COLO668 (cell line): ENCODE data around the gene TNKS1BP1.
A peak's percentile ranks its signal among the peaks of the same experiment; 100 is the strongest.

Source experiments
- DNase-seq: peaks from one replicate; lab custom pipeline; 2025; ENCODE audit not compliant: unreplicated experiment; lab: John Stamatoyannopoulos, UW

The TNKS1BP1 gene

DNA sequence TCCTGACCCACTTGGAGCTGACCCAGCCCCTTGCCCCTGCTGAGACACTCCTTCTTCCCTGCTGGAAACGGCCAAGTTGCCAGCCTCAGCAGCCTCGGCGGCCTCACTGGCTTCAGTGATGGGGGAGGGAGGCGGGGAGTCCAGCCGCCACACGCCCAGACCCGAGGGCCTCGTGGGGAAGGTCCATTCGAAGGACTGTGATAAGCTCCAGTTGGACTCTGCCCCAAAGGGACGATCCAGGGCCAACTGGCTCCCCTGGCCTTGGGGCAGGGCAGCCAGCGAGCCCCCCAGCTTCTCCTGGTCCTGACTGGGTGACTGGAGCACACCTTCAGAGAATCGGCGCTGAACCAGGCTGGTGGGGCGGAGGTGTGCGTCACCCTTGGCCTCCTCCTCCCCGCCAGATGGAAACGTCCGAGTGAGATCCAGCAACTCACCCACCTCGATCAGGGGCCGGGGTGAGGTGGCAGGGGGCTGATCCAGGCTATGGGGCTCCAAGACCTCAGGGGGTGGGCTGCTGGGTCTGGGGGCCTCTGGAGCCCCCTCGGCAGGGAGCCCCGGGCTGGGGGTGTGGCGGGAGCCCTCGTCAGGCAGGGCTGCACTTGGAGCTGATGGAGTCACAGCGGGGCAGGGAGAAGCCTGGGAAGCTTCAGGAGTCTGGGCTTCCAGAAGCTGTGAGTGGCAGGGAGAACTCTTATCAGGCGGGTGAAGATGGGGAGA lies 11.5 kb downstream of the TNKS1BP1 start:
- no peak for DNase-seq

DNA sequence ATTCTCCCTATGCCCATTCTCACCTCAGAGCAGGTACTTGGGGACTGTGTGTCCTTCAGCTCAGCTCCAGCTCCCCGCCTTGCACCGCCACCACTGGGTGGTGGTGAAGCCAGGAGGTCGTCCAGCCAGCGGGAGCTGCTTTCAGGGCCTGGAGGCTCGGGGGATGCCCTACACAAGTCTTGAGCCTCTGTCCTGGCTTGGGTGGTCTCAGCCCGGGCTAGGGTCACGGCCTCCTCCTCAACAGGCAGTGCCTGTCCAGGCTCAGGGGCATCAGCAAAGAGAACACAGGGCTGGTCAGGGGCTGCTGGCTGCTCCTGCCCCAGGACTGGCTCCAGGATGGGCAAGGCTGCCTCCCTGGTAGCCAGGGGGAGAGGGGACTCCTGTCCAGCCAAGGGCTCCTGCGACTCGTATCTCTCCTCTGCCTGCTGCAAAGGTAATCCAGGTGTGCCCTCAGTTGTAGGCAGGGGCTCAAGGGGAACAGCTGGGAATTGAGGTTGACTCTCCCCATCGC lies 12.2 kb downstream of the TNKS1BP1 start:
- no peak for DNase-seq

DNA sequence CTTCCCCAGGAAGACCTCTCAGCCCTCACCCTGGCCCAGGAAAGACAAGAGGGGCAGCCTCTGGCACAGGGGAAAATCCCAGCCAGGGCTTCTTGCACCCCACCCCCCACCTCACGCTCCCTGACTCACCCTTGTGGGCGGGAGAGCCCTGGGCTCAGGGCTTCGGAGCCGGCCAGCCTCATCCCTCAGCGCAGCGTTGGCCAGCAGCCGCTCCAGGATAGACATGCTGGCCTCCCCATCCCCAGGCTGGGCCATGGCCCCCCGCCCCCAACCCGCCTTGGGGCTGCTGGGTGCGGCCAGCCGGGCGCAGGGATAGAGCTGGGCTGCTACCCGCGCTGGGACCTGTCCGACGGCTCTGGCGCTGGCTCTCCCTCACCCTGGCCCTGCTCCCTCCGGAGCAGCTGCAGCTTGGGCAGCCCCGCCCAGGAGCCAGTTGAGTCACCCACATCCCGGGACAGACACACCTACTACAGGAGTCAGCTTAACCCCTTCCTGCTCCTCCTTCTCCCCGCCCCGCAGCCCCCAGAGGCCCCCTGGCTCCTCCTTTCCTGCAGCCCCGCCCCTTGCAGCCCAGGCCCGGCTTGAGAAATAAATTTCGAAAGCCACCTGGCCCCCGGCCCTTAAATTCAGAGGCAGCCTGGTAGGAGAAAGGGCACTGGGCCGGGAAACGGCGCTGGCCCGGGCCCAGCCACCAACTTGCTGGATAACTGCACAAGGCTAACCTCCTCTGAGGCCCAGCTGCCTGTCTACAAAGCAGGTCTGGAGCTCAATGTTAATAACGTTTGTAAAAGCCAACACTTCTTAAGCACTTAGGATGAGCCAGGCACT lies 13.4 kb downstream of the TNKS1BP1 start:
- DNase-seq = peak; percentile 90

DNA sequence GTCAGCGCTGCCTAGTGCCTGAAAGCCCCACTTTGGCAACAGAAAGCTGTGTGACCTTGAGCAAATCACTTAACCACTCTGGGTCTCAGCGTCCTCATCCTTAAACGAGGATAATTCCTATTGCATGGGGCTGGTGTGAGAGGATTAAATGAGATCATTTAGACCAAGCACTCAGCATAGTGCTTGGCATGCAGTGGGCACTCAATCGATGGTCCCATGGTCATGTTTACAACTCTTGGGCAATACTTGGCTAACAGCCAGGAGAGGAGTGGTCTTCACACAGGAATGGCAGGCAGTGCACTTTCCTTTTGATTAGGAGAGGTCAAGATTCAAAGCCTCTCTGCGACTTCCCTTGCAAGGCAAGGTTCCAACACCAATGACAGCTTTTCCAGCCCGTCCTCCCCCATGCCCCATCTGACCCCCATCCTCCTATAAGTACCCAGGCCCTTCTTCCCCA lies 14.1 kb downstream of the TNKS1BP1 start:
- DNase-seq = peak; percentile 43

DNA sequence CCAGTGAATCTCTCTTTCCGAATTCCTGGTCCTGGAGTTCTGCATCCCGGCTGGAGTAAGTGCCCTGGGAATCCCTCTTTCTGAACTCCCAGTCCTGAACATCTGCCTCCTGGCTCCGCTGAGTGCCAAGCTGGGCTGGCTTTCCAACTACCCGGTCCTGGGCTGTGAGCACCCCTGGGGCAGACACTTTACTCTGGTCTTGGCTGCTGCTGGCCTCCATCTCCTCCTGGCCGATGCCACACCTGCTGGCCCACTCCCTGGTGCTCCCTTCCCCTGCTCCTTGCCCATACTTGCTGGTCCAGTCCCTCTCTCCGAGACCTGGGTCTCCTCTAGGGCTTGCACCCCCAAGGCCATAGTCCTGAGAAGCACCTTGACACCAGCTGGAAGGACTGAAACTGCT lies 14.7 kb downstream of the TNKS1BP1 start:
- DNase-seq = no peak

DNA sequence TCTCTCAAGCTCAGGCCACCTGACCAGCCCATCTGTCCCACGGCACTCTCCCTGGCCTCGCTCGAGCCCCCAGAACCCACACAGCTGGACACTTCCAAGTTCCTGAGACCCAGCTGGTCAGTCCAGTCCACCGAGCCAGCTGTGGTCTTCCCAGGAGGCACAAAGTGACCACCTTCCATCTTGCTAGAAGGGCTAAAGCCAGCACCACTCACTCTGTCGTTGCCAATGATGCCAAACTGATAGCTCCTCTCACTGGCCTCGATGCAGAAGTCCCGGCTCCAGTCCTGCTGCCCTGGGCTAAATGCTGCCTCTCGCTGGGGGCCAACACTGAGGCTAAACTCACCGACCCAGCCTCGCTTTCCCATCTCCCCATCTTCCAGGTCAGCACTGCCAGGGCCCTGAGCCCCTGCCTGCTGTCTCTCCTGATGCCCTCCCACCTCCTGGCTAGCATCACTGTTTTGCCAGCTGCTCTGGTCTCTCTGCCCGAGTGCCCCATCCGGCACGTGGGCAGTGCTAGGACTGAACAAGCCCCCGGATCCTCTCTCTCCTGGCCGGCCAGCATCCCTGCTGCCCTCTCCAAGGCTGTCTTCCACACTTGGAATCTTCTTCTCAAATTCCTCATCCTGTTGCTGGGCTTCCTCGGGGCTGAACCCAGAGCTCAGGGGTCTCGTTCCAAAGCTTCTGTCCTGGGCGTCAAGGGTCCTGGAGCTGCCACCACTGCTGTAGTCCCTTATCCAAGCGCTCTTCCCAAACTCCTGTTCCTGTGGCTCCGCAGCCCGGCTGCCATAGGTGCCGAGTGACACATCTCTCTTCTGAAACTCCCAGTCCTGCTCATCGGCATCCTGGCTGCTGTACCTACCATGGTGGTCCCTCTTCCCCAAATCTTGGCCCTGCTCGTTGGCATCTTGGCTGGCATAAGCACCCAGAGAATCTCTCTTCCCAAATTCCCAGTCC lies 15.4 kb downstream of the TNKS1BP1 start:
- DNase-seq = no peak

DNA sequence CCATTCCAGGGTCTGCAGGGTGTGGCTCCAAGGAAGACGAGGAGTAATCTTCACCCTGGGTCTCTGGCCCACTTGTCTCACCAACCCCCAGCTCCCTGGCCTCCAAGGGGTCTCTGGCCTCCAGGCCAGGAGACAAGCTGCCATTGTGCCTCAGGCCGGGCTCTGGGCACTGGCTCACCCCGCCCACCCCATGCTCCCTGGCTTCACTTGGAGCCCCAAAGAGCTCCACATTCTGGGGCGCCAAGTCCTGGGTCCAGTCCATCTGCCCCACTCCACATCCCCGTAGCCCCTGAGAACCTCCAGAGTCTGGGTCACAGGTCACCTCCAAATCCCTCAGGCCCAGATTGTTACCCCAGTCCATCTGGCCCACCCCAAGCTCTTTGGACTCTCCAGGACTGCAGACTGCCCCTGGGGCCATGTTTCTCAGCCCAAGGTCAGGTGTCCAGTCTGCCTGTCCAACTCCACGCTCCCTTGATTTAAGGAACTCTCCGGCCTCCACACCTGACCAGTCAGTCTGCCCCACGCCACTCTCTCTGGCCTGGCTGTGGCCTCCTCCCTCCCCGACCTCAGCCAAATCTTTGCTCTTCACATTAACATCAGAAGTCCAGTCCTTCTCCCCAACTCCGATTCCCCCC lies 16.2 kb downstream of the TNKS1BP1 start:
- DNase-seq = no peak

DNA sequence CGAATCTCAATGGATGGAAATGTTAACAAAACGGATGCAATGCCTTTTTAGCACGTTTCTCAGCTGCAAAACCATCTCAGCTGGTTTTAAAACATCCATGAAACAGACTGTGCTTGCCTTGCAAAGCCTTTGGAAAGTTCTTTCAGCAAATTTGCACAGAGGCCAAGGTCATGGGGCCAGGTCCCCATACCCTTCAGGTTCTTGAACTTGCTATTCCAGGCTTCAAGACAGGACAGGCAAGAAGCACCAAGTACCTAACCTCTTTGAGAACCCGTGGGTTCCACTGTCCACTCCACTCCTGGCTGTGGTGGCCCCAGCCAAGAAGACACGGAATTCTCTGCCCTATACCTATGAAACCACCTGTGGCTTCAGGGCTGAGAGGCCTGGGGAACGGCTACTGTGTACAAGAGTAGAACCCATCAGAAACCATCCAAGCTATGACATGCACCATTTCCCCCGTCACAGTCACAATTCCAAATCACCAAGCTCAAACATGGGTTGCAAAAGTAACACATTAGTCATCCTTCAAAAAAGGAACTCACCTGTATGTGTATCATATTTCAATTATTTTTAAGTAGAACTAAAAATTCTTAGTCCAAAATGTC lies 17.0 kb downstream of the TNKS1BP1 start:
- DNase-seq = peak; percentile 5

DNA sequence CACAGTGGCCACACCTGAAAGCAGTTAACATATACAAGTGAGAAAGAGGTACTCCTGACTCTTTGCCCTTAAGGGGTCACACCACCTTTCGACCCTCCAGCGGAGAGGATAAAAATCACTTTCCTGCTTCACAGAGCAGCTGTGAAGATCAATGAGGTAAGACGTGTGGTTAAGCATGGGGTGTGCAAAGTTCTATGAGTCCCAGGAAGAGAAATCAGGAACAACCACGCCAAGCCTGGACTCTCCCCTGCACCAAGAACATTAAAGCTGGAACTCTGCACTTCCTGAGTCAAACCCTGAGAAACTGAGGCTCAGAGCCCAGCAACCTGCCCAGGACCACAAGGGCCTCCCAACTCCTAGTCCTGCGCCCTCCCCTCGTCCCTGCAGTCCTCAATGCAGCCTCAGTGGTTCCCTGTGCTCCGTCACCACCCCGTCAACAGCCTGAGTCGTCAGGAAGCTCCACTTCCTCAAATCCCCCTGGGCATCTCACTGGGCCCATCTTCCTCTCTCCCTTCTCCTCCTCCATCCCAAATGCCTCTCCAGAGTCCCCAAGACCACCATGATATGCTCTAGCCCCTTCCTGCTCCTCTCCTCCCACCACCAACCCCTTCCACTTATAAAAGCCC lies 17.7 kb downstream of the TNKS1BP1 start:
- no peak for DNase-seq

DNA sequence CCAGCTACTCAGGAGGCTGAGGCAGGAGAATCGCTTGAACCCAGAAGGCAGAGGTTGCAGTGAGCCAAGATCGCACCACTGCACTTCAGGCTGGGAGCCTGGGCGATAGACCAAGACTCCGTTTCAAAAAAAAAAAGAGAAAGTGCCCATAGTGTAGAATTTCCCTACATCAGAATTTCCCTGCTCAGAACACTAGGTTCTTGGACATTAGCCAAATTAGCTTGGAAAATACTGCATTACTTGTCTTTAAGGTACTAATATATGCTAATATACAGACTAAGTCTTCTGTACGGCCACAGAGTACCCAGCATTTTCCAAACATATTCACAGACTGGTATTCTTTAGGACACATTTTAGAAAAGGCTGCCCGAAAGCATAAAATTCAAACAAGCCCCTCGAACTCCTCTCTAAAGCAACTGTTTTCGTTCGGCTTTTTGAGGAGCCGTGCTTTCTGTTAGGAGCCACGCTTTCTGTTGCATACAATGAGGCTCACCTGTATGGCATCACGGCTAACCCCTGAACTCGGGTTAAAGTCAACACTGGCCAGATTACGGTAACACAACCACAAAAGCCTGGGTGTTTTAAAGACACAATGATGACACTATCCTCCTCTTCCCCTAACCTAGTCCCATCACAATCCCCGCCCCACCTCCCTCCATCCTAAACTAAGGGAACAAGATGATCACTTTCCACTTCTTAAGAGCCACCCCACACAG lies 18.4 kb downstream of the TNKS1BP1 start:
- peak; percentile 19 for DNase-seq

DNA sequence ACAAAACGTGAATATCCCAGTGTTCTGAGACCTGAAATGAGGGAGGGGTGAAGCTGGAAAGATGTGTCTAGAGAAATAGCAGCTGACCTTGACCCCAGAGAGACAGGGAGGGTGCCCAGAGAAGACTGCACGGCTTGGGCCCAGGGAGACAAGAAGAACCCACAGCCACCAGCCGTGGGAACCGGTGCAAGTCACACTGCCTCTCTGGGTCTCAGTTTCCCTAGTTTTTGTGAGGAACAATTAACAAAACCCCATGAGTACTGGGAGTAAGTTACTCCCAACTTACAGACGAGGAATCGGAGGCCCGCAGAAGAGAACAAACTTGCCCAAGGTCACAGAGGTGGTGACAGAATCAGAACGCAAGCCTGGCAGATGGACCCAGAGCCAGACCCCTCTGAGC lies 19.2 kb downstream of the TNKS1BP1 start:
- no peak for DNase-seq

DNA sequence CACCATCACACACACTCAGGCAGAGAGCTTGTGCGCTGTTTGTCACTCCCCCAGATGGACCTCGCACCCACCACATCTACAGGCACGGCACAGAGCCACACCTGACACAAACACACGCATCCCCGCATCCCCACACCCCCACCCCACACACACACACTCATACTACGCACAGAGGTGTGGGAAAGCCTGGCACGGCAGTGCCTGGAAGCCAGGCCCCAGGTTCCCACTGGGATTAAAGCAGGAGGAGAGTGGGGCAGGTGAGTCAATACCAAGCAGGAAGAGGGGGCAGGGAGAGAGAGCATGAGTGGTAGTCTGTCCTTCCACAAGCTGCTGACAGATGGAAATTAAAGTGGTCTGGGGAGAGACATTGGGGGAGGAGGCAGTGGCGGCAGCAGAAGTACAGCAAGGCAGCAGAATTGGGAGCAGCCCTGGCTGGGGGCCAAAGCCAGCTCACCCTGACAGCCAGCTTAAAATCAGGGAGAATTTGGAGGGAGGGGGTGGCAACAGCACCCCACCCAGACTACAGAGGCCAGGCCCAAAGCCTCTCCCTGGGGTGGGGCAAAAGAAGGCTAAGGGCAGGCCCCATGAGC lies 20.7 kb downstream of the TNKS1BP1 start:
- peak; percentile 82 for DNase-seq

DNA sequence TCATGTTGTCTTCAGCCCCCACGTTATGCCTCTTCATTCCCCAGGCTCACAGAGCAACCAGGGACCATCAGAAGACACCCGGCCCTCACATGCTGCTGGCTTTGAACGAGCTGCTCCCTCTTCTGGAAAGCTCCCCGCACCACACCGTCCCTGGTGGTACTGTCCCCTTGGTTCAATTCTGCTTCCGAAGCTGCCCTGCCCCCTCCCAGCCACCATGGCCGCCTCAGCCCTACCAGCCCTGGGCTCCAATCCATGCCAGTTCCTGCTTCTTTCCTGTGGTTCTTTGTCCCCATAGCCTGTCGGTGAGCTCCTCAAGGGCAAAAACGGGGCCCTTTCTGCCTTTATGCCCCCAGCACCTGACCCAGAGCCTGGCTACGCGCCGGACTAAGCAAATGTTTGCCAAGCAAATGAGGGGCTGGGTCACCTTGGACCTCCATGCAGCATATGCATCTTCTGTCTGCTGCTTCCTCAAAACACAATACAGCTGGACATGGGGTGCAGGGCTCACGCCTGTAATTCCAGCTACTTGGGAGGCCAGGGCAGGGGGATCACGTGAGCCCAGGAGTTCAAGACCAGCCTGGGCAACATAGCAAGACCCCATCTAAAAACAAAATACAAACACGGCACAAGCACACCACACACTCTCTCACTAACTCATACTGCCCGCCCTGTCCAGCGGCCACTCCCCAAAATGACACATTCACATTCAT lies 21.3 kb downstream of the TNKS1BP1 start:
- peak; percentile 47 for DNase-seq

DNA sequence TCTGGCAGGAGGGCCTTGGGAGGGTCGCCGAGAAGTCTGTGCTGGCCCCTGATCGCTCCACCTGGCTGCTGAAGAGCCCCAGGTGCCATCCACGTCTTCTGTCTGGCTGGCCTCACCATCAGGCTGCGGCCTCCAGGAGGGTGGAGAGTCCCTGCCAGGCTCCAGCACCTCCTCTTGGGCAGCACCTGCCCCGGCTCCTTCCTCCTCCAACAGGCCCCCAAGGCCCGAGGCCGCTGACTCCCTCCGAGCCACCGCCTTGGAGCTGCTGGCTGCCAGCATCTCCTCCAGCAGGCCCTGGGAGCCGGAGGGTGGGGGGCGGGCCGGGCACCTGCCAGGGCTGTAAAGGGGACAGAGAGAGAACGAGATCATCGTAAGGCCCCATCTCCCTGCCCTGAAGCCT lies 22.3 kb downstream of the TNKS1BP1 start:
- DNase-seq = no peak

DNA sequence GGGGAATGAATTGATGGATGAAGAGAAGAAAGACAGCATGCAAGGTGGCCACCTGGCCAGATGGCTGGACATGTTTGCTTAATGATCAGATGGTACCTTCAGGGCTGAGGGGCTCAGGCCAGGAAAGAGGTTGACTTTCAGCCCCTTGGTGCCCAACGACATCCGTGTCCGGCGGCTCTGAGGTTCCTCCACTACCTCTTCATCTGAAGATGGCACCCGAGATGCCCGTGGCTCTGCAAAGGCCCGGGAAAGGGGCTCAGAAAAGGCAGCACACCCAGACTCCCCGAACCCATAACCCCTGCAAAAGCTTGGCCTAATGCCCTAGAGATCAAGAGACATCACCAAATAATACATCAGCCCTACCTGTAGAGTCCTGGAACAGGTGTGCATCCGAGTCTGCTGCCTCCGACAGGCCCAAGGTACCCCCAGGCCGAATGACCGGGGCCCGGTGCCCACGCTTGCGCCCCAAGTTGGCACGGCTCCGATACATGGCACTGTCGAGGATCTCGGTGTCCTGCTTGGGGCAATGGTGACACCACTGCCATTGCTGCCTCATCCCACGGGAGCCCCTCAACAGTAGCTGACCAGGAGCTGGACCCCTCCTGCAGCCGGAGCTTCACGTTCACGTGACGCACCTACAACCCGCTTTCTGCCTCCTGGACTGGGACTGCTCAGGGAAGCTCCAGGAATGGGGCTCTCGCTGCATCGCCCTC lies 22.9 kb downstream of the TNKS1BP1 start:
- DNase-seq = no peak

DNA sequence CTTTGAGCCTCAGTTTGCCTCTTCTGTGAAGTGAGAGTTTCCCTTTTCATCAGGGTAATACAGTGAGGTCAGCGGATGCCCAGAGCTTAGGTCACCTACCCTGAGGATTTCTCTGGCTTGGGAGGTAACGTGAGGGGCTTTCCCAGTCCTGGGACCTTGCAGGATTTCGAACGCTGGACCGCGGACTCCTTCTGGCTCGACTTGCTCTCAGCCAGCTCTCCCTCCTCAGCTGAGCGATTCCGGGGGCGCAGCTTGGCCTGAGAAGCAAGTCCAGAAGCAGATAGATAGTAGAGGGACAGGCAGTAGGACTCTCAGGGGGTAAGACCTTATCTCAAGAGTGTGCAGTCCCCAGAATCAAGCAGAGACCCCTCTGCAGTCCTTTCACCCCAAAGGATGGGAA lies 24.0 kb downstream of the TNKS1BP1 start:
- no peak for DNase-seq

DNA sequence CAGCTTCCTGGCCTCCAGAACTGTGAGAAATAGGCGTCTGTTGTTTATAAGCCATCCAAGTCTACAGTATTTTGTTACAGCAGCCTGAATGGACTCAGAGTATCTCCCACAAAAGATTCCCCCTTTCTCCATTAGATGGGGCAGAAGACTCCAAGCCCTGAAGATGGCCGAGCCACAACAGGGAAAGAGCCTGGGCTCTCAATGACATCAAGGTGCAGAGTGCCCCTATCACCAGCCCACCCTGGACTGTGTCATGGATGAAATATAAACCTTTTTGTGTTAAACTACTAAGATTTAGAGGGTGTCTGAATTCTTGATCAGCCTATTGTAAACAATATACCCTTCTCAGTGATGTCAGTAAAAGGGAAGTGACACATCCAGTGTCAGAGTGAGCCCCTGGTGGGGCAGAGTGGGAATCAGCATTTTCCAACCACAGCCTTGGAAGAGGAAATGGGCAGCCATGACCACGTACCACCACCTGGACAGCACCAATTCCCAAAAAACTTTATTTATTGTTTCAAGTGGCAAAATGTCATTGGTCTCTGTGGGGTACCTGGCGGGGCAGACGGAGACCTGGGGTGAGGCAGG lies 25.5 kb downstream of the TNKS1BP1 start:
- DNase-seq = no peak
